ENCODE data around the gene MEIS2.

The MEIS2 gene

DNA sequence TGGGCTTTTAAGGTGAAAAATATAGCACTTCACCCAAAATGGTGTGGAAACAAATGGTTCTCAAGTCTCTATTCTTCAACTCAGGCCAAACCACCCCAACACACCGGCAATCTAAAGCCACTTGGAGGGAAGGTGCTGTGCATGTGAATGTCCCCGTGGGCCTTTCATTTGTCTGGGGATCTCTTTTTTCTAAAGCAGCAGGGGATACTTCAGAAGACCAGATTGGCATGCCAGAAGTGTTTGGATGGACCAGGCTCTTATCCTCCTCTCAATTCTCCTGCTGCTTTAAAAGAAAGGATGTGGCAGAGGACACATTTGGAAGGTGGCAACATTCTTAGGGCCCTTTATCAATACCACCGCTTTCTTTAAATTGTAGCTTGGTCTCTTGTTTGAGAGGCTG, 193.1 kb downstream of the MEIS2 start:
- no peak for DNase-seq (ENCODE audit: extremely low spot score)
- ChIA-PET CTCF (no interaction called here), POLR2A (no interaction called here)
- TF ChIP-seq, protein P1, sequence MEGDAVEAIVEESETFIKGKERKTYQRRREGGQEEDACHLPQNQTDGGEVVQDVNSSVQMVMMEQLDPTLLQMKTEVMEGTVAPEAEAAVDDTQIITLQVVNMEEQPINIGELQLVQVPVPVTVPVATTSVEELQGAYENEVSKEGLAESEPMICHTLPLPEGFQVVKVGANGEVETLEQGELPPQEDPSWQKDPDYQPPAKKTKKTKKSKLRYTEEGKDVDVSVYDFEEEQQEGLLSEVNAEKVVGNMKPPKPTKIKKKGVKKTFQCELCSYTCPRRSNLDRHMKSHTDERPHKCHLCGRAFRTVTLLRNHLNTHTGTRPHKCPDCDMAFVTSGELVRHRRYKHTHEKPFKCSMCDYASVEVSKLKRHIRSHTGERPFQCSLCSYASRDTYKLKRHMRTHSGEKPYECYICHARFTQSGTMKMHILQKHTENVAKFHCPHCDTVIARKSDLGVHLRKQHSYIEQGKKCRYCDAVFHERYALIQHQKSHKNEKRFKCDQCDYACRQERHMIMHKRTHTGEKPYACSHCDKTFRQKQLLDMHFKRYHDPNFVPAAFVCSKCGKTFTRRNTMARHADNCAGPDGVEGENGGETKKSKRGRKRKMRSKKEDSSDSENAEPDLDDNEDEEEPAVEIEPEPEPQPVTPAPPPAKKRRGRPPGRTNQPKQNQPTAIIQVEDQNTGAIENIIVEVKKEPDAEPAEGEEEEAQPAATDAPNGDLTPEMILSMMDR (IDR thresholded peaks at IDR 0.05; ENCODE audit: control extremely low read depth, extremely low read depth, low read depth, missing control alignments): no peak

DNA sequence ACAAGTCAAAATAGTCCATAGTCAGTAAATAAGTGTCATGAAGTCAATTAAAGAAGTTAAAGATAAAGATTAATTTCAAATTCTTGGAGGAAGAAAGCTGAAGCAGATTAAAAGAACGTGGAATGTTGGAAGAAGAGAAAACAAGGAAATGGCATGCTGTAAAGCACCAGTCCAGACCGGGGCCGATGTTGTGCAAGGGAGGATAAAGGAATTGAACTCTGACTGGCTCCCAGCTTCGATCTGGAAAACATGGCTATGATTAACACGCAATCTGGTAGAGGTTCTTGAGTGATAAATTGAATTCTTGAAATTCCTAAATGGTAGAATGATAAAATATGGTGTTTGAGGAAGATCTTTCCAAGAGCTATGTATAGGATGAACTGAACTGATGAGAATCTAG, 194.4 kb downstream of the MEIS2 start:
- DNase-seq (ENCODE audit: extremely low spot score): no peak
- CTCF ChIA-PET: no interaction called here
- TF ChIP-seq, protein P1 (IDR thresholded peaks at IDR 0.05; ENCODE audit: control extremely low read depth, extremely low read depth, low read depth, missing control alignments): no peak
- POLR2A ChIA-PET: no interaction called here

DNA sequence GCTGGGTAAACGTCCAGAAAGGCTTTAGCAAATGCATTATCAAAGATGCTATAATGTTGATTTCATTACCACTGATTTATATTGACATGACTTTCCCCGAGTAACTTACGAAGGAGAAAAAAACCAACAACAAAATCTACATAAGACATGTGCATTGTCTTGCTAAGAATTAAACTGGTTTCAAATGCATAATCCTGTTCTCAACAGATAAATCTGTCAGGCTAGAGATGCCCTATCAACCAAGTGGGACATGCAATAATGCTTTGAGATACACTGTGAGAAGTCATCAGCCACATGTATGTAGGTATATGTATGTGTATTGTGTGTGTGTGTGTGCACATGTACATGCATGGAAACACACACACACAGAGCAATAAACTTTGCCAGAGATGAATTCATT, 195.6 kb downstream of the MEIS2 start:
- CTCF ChIA-PET: no interaction called here
- no peak for DNase-seq (ENCODE audit: extremely low spot score)
- POLR2A ChIA-PET: no interaction called here
- TF ChIP-seq, protein P1 (IDR thresholded peaks at IDR 0.05; ENCODE audit: control extremely low read depth, extremely low read depth, low read depth, missing control alignments): no peak

DNA sequence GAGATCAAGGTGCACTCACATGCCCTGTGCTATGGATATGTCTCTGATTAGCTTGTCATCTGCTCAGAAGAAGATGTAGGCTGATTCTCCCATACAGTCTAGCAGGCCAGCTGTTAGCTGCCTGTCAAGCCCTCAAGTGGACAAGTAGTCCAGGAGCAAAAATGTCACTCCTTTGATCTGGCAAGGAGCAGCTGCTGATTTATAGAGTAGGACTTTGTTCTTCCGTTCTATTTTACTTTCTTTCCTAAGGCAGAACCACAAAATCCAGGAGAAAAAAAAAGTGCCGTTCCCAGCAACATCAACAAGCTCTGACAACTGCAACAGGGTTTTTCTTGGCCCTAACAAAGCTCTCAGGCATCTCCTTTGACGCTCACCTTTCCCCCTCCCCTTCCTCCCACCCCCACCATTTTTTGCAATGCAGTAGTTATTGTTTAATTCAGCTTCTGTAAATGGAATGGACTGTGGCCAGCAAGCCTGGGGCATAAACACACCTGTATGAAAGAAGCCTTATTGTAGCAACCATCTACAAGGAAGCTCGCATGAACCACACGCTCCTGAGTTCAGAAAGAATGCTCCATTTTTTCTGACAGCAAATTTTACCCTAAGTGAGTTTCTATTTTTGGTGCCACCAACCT, 196.3 kb downstream of the MEIS2 start:
- DNase-seq (ENCODE audit: extremely low spot score): no peak
- CTCF ChIA-PET: interaction anchor here (0.7 to 1.8 kb wide), 3 partner anchors 11 to 25 kb away, joined by 3 to 6 read pairs (median 6); no protein-coding TSS in a partner anchor
- TF ChIP-seq, protein P1 (IDR thresholded peaks at IDR 0.05; ENCODE audit: control extremely low read depth, extremely low read depth, low read depth, missing control alignments): no peak
- POLR2A ChIA-PET: no interaction called here

DNA sequence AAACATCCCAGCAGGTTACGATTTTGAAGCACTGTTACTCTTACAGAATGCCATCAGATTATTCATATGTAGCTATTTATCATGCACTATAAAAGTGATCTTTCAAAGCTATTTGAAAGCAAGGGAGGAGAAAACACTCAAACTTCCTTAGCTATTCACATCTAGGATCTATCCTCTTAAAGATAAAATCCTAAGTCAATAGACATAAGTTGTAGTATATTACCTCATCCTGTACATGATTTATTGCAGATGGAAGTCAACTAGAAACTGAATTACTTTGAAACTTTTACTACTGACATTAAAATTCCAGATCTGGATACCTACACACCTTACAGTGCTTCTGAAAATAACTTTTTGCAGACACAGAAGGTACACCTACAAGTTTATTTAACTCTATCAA, 197.2 kb downstream of the MEIS2 start:
- CTCF ChIA-PET: interaction anchor here (0.7 to 1.8 kb wide), 3 partner anchors 10 to 25 kb away, joined by 3 to 6 read pairs (median 6); no protein-coding TSS in a partner anchor
- POLR2A ChIA-PET: no interaction called here
- TF ChIP-seq, protein P1 (IDR thresholded peaks at IDR 0.05; ENCODE audit: control extremely low read depth, extremely low read depth, low read depth, missing control alignments): no peak
- DNase-seq (ENCODE audit: extremely low spot score): no peak

DNA sequence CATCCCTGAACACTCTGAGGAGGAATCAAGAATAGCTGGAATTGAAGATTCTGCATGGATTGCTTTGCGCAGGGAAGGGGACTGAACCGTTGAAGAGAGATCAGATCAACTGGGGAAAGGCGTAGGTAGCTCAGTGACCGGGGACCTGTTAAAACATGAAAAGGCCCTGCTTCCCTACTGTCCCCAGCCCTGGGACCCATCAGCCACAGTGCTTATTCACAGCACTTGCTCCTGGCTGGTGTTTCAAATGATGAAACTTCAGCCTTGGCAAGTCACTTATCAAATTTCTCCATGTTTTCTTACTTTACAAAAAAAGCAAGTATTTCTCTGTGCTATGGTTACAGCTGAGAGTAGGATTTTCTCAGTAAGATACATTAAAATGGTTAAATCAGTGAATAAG, 199.3 kb downstream of the MEIS2 start:
- POLR2A ChIA-PET: no interaction called here
- no peak for DNase-seq (ENCODE audit: extremely low spot score)
- CTCF ChIA-PET: no interaction called here
- TF ChIP-seq, protein P1 (IDR thresholded peaks at IDR 0.05; ENCODE audit: control extremely low read depth, extremely low read depth, low read depth, missing control alignments): no peak

Data from GM10248 (cell line).